ENCODE data around the gene FTMT. TPM values are rescaled to one million over a fixed set of nuclear protein-coding genes. Genes with fewer than 3 reads are reported as not detected.

FTMT gene
- total RNA-seq, 4 donors from 2014 or later, result not detected

DNA sequence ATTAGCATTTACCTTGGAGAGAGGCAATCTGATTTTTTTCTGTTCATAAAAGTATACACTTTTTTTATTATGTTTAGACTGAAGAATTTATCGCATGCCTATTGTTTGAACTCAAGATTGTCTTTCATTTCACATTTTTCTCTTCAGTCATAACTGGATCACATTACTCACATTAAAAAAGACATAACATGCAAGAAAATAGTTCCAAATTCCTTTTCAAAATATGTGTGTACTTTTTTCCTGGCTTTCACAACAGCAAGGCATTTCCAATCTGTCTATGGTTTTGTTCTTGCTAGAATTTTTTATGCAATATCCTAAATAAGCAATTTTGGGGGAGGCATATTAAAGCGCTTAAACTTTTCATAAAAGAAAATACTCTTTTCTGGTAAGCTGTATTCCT, 21.2 kb downstream of the FTMT start:
- H3K27ac ChIP-seq (replicated peaks in 1 of 4), result no peak overlapping the region
- WGBS, result 95% methylated on average over 2 of the region's 2 CpGs
- TF ChIP-seq, protein P1, sequence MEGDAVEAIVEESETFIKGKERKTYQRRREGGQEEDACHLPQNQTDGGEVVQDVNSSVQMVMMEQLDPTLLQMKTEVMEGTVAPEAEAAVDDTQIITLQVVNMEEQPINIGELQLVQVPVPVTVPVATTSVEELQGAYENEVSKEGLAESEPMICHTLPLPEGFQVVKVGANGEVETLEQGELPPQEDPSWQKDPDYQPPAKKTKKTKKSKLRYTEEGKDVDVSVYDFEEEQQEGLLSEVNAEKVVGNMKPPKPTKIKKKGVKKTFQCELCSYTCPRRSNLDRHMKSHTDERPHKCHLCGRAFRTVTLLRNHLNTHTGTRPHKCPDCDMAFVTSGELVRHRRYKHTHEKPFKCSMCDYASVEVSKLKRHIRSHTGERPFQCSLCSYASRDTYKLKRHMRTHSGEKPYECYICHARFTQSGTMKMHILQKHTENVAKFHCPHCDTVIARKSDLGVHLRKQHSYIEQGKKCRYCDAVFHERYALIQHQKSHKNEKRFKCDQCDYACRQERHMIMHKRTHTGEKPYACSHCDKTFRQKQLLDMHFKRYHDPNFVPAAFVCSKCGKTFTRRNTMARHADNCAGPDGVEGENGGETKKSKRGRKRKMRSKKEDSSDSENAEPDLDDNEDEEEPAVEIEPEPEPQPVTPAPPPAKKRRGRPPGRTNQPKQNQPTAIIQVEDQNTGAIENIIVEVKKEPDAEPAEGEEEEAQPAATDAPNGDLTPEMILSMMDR (IDR thresholded peaks at IDR 0.05), result no peak
- TF ChIP-seq EP300 (IDR thresholded peaks at IDR 0.05) (no peak), POLR2AphosphoS5 (IDR thresholded peaks at IDR 0.05) (no peak), POLR2A (IDR thresholded peaks at IDR 0.05; ENCODE audit: low read depth) (no peak)
- no peak for DNase-seq (ENCODE audit: extremely low spot score)
- H3K4me3 ChIP-seq, result no peak overlapping the region
- no peaks in the 10 kb centered on the region for H3K9me3 ChIP-seq
- intact Hi-C loops (cut with DNase I), result no loop called here
- H3K36me3 ChIP-seq, result no peaks in the 10 kb centered on the region
- H3K4me1 ChIP-seq, result no peaks in the 10 kb centered on the region
- no peaks in the 10 kb centered on the region for H3K27me3 ChIP-seq

DNA sequence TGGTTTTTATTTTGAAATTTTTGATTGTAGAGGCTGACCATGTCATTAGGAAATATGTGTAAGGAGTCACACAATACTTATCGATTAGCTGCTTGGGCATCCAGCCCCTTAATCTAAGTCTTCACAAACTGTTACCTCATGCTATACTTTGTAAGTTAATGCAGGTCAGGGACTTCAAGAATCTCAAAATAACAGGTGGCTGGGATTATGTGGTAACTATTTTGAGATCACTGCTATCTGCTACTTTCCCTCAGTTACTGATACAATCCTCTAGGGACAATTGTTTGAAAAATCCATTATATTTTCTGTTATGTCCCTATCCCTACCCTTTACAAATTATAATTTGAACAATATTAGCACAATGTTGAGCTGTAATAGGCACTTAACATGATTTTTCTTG, 21.7 kb downstream of the FTMT start:
- Histone ChIP-seq H3K27ac (replicated peaks in 1 of 4) (no peak overlapping the region), H3K4me1 (no peaks in the 10 kb centered on the region), H3K36me3 (no peaks in the 10 kb centered on the region), H3K4me3 (no peak overlapping the region), H3K9me3 (no peaks in the 10 kb centered on the region), H3K27me3 (no peaks in the 10 kb centered on the region)
- no peak for DNase-seq (ENCODE audit: extremely low spot score)
- WGBS, result 90% methylated on average over 1 of the region's 1 CpG
- intact Hi-C loops (cut with DNase I), result no loop called here
- TF ChIP-seq, protein P1 (IDR thresholded peaks at IDR 0.05), result no peak
- no peak for TF ChIP-seq POLR2AphosphoS5 (IDR thresholded peaks at IDR 0.05)

DNA sequence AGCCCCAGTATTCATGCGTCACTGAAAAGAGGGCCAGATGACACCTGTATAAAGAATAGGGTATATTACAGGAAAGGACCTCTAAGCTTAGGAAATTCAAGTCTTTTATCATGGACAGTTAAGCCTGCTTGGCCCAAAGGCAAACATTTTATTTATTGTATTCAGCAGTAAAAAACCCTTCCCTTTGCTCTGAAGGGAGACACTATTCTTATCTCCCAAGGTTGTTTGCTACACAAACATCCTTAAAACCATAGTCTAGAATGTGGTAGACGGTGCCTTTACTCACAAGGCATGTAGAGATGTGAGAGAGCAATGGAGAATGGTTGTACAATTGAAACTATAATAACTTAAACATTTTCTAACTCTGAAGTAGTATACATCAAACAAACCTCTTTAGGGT, 33.9 kb downstream of the FTMT start:
- no peak overlapping the region for H3K27ac ChIP-seq (replicated peaks in 1 of 4)
- H3K4me1 ChIP-seq, result no peaks in the 10 kb centered on the region
- 83% methylated on average over 2 of the region's 2 CpGs for WGBS
- intact Hi-C loops (cut with DNase I), result no loop called here
- DNase-seq (ENCODE audit: extremely low spot score), result no peak
- H3K36me3 ChIP-seq, result no peaks in the 10 kb centered on the region
- TF ChIP-seq POLR2AphosphoS5 (IDR thresholded peaks at IDR 0.05), result no peak
- TF ChIP-seq, protein P1 (IDR thresholded peaks at IDR 0.05), result no peak
- TF ChIP-seq EP300 (IDR thresholded peaks at IDR 0.05), result no peak
- TF ChIP-seq POLR2A (IDR thresholded peaks at IDR 0.05; ENCODE audit: low read depth), result no peak
- no peaks in the 10 kb centered on the region for H3K9me3 ChIP-seq
- no peak overlapping the region for H3K4me3 ChIP-seq
- no peaks in the 10 kb centered on the region for H3K27me3 ChIP-seq

DNA sequence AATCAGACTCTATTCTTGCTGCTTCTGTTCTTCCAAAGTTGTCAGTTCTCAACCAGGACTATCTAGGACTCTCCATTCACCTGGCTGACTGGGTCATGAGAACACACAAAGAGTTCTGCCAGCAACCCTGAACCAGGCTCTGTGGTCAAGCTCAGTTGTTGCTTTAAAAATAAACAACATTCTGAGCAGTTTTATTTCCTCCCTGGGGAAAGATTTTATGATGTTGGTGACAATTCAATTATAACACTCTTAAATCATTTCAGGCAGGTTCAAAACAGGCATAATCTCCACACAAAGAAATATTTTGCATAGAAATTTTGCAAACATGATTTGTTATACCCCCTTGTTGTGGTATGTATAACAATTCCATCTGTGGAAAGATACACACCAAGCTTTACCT, 36.0 kb downstream of the FTMT start:
- Histone ChIP-seq H3K9me3 (no peaks in the 10 kb centered on the region), H3K4me1 (no peaks in the 10 kb centered on the region), H3K27me3 (no peaks in the 10 kb centered on the region), H3K4me3 (no peak overlapping the region), H3K36me3 (no peaks in the 10 kb centered on the region), H3K27ac (replicated peaks in 1 of 4) (no peak overlapping the region)
- intact Hi-C loops (cut with DNase I), result no loop called here
- TF ChIP-seq POLR2AphosphoS5 (IDR thresholded peaks at IDR 0.05), result no peak
- TF ChIP-seq, protein P1 (IDR thresholded peaks at IDR 0.05), result no peak
- no peak for TF ChIP-seq EP300 (IDR thresholded peaks at IDR 0.05)
- no peak for TF ChIP-seq POLR2A (IDR thresholded peaks at IDR 0.05; ENCODE audit: low read depth)
- DNase-seq (ENCODE audit: extremely low spot score), result no peak

DNA sequence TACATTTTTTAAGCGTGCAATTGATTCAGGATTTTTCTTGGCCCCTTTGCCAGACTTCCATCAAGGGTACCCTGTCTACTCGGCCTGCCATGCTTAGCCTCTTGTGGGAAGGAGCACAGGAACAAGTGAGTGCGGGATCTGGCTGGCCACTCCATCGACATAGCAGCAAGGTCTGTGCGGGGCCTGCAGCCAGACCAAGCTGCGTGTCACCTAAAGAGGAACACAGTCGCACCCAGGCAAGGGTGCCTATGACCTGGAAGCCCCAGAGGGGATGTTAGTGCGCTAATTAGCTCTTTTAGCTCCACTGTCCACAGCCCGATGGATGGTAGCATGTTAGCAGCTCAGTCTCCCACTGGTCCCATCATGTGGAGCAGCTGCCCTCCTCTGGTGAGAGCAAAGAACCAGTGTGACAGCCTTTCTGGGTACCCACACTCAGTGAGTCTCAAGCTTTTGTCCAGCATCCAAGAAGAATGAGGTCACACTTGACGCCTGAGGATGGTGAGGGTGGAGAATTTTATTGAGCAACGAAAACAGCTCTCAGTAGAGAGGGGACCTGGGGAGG, 38.7 kb downstream of the FTMT start:
- H3K4me3 ChIP-seq, result no peak overlapping the region
- intact Hi-C loops (cut with DNase I), result no loop called here
- TF ChIP-seq POLR2A (IDR thresholded peaks at IDR 0.05; ENCODE audit: low read depth) (no peak), EP300 (IDR thresholded peaks at IDR 0.05) (no peak), POLR2AphosphoS5 (IDR thresholded peaks at IDR 0.05) (no peak)
- TF ChIP-seq, protein P1 (IDR thresholded peaks at IDR 0.05), result no peak
- no peaks in the 10 kb centered on the region for H3K36me3 ChIP-seq
- 89% methylated on average over 10 of the region's 11 CpGs for WGBS
- H3K9me3 ChIP-seq, result no peaks in the 10 kb centered on the region
- DNase-seq (ENCODE audit: extremely low spot score), result no peak
- no peaks in the 10 kb centered on the region for H3K27me3 ChIP-seq
- no peak overlapping the region for H3K27ac ChIP-seq (replicated peaks in 1 of 4)
- no peaks in the 10 kb centered on the region for H3K4me1 ChIP-seq
